Lower lobe of right lung (tissue), 2 donors: ENCODE data around the gene CSRP3. TPM values are rescaled to one million over a fixed set of nuclear protein-coding genes. Genes with fewer than 3 reads are reported as not detected.

Source experiments
- ATAC-seq, 2 donors: fragments of 200-7000 bp; cut with Tn5 transposase; one replicate each; pipeline ENCODE4 v1.9.1; 2020 to 2022; ENCODE audit warnings: mild to moderate bottlenecking in 2 of 2, moderate library complexity in 2 of 2
- DNase-seq: peaks from one replicate; pipeline ENCODE4 v3.0.0-alpha.2; 2020
- H3K27ac ChIP-seq: fragments of 200-600 bp; one replicate; pipeline ENCODE4 v1.8.0; 2022
- H3K27me3 ChIP-seq: fragments of 200-600 bp; one replicate; pipeline ENCODE4 v1.8.0; 2022; ENCODE audit warnings: low read depth
- H3K36me3 ChIP-seq: fragments of 200-600 bp; one replicate; pipeline ENCODE4 v1.8.0; 2022; ENCODE audit warnings: mild to moderate bottlenecking
- H3K4me1 ChIP-seq: fragments of 200-600 bp; one replicate; pipeline ENCODE4 v1.8.0; 2022
- H3K4me3 ChIP-seq: fragments of 200-600 bp; one replicate; pipeline ENCODE4 v1.8.0; 2022; ENCODE audit warnings: mild to moderate bottlenecking
- H3K9me3 ChIP-seq: fragments of 200-600 bp; one replicate; pipeline ENCODE4 v1.8.0; 2022
- intact Hi-C: fragments of 100-400 bp; cut with DNase I; formaldehyde crosslinking; loops from one replicate; pipeline ENCODE4 v1.11.0; 2022
- total RNA-seq: library from RNA; stranded (reverse); fragmentation: NEBNext Ultra II Directional; extraction: Animal tissue kit (Norgen Biotek cat#: 25700); gene quantifications from one replicate; pipeline ENCODE4 v1.2.1, GENCODE V29; 2021
- TF ChIP-seq, protein P1 (sequence below): fragments of 200-600 bp; IDR thresholded peaks from one replicate; pipeline ENCODE4 v1.8.0; 2022; ENCODE audit warnings: antibody characterized with exemption, mild to moderate bottlenecking
- donor health status: DM: no; HTN: yes; CAD: no; lungs with severe emphysema.

Gene CSRP3
- total RNA-seq, 1 donor from 2014 or later: not detected

DNA sequence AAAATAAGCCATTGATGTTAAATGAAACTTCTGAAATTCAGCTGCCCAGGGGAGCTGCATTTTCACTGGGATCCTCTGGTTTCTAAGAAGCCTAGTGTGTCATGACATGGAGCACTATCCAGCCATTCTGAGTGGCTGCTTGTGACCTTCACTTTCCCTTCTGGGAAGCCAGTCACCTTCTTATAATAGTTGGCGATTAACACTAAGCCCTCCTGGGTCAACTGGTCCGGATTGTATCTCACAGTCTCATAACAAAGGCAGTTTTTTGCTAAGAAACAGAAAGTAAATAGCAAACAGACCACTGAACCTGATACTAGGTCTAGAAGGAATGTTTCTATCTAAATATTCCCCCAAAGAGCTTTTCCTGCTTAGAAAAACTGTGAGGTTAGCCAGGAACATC is 7.9 kb downstream of the CSRP3 start:
- ATAC-seq: no peak
- H3K4me3 ChIP-seq: no peak overlapping the region
- TF ChIP-seq, protein P1, sequence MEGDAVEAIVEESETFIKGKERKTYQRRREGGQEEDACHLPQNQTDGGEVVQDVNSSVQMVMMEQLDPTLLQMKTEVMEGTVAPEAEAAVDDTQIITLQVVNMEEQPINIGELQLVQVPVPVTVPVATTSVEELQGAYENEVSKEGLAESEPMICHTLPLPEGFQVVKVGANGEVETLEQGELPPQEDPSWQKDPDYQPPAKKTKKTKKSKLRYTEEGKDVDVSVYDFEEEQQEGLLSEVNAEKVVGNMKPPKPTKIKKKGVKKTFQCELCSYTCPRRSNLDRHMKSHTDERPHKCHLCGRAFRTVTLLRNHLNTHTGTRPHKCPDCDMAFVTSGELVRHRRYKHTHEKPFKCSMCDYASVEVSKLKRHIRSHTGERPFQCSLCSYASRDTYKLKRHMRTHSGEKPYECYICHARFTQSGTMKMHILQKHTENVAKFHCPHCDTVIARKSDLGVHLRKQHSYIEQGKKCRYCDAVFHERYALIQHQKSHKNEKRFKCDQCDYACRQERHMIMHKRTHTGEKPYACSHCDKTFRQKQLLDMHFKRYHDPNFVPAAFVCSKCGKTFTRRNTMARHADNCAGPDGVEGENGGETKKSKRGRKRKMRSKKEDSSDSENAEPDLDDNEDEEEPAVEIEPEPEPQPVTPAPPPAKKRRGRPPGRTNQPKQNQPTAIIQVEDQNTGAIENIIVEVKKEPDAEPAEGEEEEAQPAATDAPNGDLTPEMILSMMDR: no peak
- H3K36me3 ChIP-seq: no peaks in the 10 kb centered on the region
- no peaks in the 10 kb centered on the region for H3K4me1 ChIP-seq
- no peaks in the 10 kb centered on the region for H3K9me3 ChIP-seq
- intact Hi-C loops: no loop called here
- no peak overlapping the region for H3K27ac ChIP-seq
- no peak for DNase-seq
- no peaks in the 10 kb centered on the region for H3K27me3 ChIP-seq

DNA sequence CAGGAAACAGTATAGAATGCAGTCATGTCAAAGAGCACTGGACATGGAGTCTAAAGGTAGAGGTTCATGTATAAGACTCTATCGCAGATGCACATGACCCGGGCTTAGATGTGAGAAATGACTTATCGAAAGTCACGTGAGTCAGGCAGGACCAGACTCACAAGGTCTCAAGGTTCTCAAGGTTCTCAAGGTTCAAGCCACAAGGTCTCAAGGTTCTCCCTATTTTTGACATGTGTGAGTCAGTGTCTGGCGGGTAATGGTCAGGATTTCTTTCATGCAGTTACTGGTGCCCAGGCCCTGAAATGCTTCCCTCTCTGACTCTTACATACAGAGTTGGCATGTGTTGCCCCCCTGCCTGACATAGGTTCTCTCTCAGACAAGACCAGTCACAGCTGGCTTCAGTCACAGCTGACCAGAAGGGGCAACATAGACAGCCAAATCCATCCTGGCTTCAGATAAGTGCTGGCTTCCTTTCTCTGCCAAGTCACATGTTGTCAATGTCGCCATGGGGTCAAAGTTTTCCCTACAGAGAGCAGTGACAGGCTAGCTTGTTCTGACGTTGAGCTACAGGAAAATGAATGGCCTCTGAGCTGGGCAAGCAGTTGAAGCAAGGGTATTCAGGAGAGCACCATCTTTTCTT is 10.1 kb downstream of the CSRP3 start:
- no peaks in the 10 kb centered on the region for H3K27me3 ChIP-seq
- H3K9me3 ChIP-seq: no peaks in the 10 kb centered on the region
- intact Hi-C loops: no loop called here
- H3K4me3 ChIP-seq: no peak overlapping the region
- no peak overlapping the region for H3K27ac ChIP-seq
- ATAC-seq (no peak), DNase-seq (no peak)
- no peaks in the 10 kb centered on the region for H3K4me1 ChIP-seq
- TF ChIP-seq, protein P1: no peak
- no peaks in the 10 kb centered on the region for H3K36me3 ChIP-seq

DNA sequence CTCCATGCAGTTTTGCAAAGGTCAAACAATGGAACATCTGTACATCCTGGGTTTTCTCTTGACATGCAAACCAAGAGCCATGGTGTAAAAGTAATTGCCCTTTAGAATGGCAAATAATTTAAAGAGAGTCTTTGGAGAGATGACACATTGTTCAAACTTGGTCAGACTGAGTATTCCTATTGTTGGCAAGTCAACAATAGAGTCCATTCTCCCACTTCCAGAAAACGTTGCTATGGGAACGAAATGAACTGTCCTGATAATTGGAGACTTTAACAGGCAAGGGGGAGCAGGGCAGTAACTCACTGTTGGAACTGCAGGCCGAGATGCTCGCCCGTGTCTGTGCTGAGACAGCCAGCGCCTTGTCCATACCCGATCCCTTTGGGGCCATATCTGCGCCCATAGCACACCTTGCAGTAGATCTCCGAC is 13.9 kb downstream of the CSRP3 start:
- no peak for ATAC-seq
- no peaks in the 10 kb centered on the region for H3K9me3 ChIP-seq
- no peaks in the 10 kb centered on the region for H3K36me3 ChIP-seq
- no peaks in the 10 kb centered on the region for H3K27me3 ChIP-seq
- H3K27ac ChIP-seq: no peak overlapping the region
- TF ChIP-seq, protein P1: no peak
- no peak overlapping the region for H3K4me3 ChIP-seq
- intact Hi-C loops: no loop called here
- DNase-seq: no peak
- H3K4me1 ChIP-seq: no peaks in the 10 kb centered on the region

DNA sequence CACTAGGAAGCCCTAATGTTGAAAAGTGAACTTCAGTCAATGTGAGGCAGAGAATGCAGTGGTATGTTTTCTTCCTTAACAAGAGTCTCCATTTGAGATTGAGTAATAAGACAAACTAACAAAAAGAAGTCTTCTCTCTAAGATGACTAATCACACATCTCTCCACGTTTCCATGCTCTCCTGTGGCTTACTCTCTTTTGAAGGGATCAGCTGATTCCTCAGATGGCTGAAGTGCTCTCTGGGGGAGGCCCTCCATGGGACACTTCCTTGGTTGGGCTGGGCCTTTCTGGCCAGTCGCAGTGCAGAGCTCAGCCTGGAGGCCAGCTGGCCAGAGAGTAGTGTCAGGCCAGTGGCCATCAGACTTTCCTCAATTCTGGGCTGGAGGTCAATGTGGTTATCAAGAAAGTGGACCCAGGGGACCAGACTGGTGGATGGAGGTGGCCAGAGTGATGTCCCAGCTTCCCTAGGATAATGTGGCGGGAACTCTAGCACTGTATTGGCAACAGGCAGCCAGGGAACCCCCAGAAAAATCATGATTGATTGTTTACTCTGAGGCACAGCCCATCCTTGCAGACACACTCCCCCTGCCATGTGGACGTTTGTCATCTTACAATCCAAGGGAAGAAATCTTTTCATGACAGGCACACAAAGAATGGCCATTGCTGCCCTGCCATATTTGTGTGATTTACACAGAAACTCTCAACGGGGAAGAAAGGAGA is 14.5 kb downstream of the CSRP3 start:
- no peak for ATAC-seq
- TF ChIP-seq, protein P1: no peak
- Histone ChIP-seq H3K27ac (no peak overlapping the region), H3K36me3 (no peaks in the 10 kb centered on the region), H3K27me3 (no peaks in the 10 kb centered on the region), H3K4me1 (no peaks in the 10 kb centered on the region), H3K4me3 (no peak overlapping the region), H3K9me3 (no peaks in the 10 kb centered on the region)
- intact Hi-C loops: no loop called here
- DNase-seq: no peak

DNA sequence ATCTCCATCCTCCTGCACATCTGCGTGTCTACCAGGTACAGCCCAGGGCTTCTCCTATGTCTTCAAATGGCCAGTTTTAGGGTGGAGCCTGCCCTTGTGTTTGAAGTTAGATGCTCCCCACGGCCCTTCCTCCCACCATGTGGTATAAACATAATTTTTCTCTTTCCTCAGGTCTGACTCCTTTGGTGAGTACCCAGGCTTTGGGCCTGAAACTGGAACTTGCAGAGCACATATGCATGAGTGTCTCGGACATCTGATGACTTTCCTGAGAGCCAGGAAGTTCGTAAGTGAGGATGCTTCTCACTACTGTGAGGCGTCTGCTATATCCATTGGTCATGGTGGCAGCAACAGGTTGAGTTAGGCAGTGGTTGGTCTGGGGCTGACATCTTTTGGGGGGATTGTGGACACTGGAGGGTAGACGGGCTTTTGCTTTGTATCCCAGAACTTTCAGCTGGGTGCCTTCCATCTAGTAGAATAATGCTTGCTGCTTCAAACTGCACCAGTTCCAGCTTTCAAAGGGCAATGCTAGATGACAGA is 16.2 kb downstream of the CSRP3 start:
- H3K36me3 ChIP-seq: no peaks in the 10 kb centered on the region
- DNase-seq (no peak), ATAC-seq (no peak)
- H3K4me1 ChIP-seq: no peaks in the 10 kb centered on the region
- H3K27ac ChIP-seq: no peak overlapping the region
- TF ChIP-seq, protein P1: no peak
- intact Hi-C loops: no loop called here
- H3K4me3 ChIP-seq: no peak overlapping the region
- no peaks in the 10 kb centered on the region for H3K27me3 ChIP-seq
- no peaks in the 10 kb centered on the region for H3K9me3 ChIP-seq
